Hypothalamus (tissue), 51 donors: ENCODE results near the gene PPP4R1.
"Not testable (repeated sequence)": the region's sequence is repeated elsewhere in the genome, so short reads cannot be mapped to it uniquely, and the experiment has no call there.

ENCODE experiments used
- DNase-seq, 51 donors: peaks; one replicate each; lab custom pipeline; 2025; lab: John Stamatoyannopoulos, UW

The PPP4R1 gene

GRCh38 chr18:9629709-9630108 lies 15.3 kb upstream of the PPP4R1 start:
- no peak for DNase-seq

- no peak for DNase-seq
Measured at GRCh38 chr18:9628984-9629383, 14.6 kb upstream of the PPP4R1 start.

- no peak for DNase-seq
Measured at GRCh38 chr18:9627642-9628041, 13.3 kb upstream of the PPP4R1 start.

GRCh38 chr18:9619990-9620389 lies 5.6 kb upstream of the PPP4R1 start:
- DNase-seq, result no peak

GRCh38 chr18:9619545-9619944 lies 5.2 kb upstream of the PPP4R1 start:
- DNase-seq, result no peak

GRCh38 chr18:9619056-9619455 lies 4.7 kb upstream of the PPP4R1 start:
- DNase-seq, result no peak

GRCh38 chr18:9617006-9617542 lies 2.7 kb upstream of the PPP4R1 start:
- no peak for DNase-seq

- DNase-seq, result no peak
Measured at GRCh38 chr18:9616049-9616448, 1.7 kb upstream of the PPP4R1 start.

GRCh38 chr18:9615280-9615797 lies 980 bp upstream of the PPP4R1 start:
- peak in 1 of 51 donors; percentile 16 for DNase-seq

- DNase-seq, result peak in 44 of 51 donors; percentile 8 to 73 (median 37)
Measured at GRCh38 chr18:9613550-9614400, 584 bp downstream of the PPP4R1 start.

- no peak for DNase-seq
Measured at GRCh38 chr18:9612977-9613376, 1.4 kb downstream of the PPP4R1 start.

GRCh38 chr18:9612215-9612830 lies 2.0 kb downstream of the PPP4R1 start:
- DNase-seq, result peak in 17 of 51 donors; percentile 1 to 31 (median 8)

GRCh38 chr18:9609190-9609589 lies 5.2 kb downstream of the PPP4R1 start:
- DNase-seq, result no peak

GRCh38 chr18:9608728-9609127 lies 5.6 kb downstream of the PPP4R1 start:
- no peak for DNase-seq

- DNase-seq, result no peak
Measured at GRCh38 chr18:9608298-9608697, 6.1 kb downstream of the PPP4R1 start.

GRCh38 chr18:9607111-9607510 lies 7.2 kb downstream of the PPP4R1 start:
- not testable (repeated sequence) for DNase-seq

- DNase-seq, result no peak
Measured at GRCh38 chr18:9606039-9606438, 8.3 kb downstream of the PPP4R1 start.

- no peak for DNase-seq
Measured at GRCh38 chr18:9604348-9604747, 10.0 kb downstream of the PPP4R1 start.

GRCh38 chr18:9599328-9599727 lies 15.0 kb downstream of the PPP4R1 start:
- DNase-seq, result no peak

GRCh38 chr18:9597609-9598008 lies 16.8 kb downstream of the PPP4R1 start:
- DNase-seq, result no peak

- no peak for DNase-seq
Measured at GRCh38 chr18:9596843-9597526, 17.4 kb downstream of the PPP4R1 start.
